CD4-positive, alpha-beta T cell treated with Interferon alpha-2 for 1 hour (primary cell): ENCODE data around the gene CACNA1C.

Experiments used
- DNase-seq, 2 donors: peaks; one replicate each; pipeline ENCODE4 v3.0.0-alpha.2; 2020 to 2022

Gene CACNA1C

GRCh38 chr12:2495417-2496112 is 442.8 kb downstream of the CACNA1C start:
- DNase-seq = no peak

- DNase-seq = no peak
These were observed 446.2 kb downstream of the CACNA1C start for GRCh38 chr12:2498964-2499500.

- DNase-seq = no peak
These were observed 448.8 kb downstream of the CACNA1C start for GRCh38 chr12:2501464-2502191.

- no peak for DNase-seq
These were observed 450.2 kb downstream of the CACNA1C start for GRCh38 chr12:2503036-2503435.

GRCh38 chr12:2503762-2504161 is 451.0 kb downstream of the CACNA1C start:
- no peak for DNase-seq

- DNase-seq = no peak
These were observed 451.8 kb downstream of the CACNA1C start for GRCh38 chr12:2504577-2504976.

- DNase-seq = no peak
These were observed 455.0 kb downstream of the CACNA1C start for GRCh38 chr12:2507814-2508213.

- DNase-seq = no peak
These were observed 456.4 kb downstream of the CACNA1C start for GRCh38 chr12:2509137-2509536.

GRCh38 chr12:2510045-2510444 is 457.3 kb downstream of the CACNA1C start:
- DNase-seq = no peak

- DNase-seq = no peak
These were observed 460.6 kb downstream of the CACNA1C start for GRCh38 chr12:2513141-2514037.

- DNase-seq = no peak
These were observed 461.2 kb downstream of the CACNA1C start for GRCh38 chr12:2514038-2514340.

GRCh38 chr12:2520722-2521246 is 468.0 kb downstream of the CACNA1C start:
- DNase-seq = no peak

GRCh38 chr12:2523317-2523716 is 470.5 kb downstream of the CACNA1C start:
- no peak for DNase-seq

- no peak for DNase-seq
These were observed 471.1 kb downstream of the CACNA1C start for GRCh38 chr12:2523844-2524243.

GRCh38 chr12:2526371-2526770 is 473.6 kb downstream of the CACNA1C start:
- DNase-seq = no peak

GRCh38 chr12:2528001-2528400 is 475.2 kb downstream of the CACNA1C start:
- DNase-seq = no peak

- no peak for DNase-seq
These were observed 477.0 kb downstream of the CACNA1C start for GRCh38 chr12:2529807-2530206.

- DNase-seq = no peak
These were observed 478.6 kb downstream of the CACNA1C start for GRCh38 chr12:2531371-2531770.

- no peak for DNase-seq
These were observed 480.2 kb downstream of the CACNA1C start for GRCh38 chr12:2533036-2533435.

- DNase-seq = no peak
These were observed 482.9 kb downstream of the CACNA1C start for GRCh38 chr12:2535583-2536204.

- DNase-seq = no peak
These were observed 483.9 kb downstream of the CACNA1C start for GRCh38 chr12:2536724-2537123.

GRCh38 chr12:2537868-2538541 is 485.2 kb downstream of the CACNA1C start:
- no peak for DNase-seq
